HG03442 (cell line): ENCODE data around the gene SULT1C3.
"Not testable (repeated sequence)": the region's sequence is repeated elsewhere in the genome, so short reads cannot be mapped to it uniquely, and the experiment has no call there.

ENCODE experiments used
- ATAC-seq: cut with Tn5 transposase; IDR thresholded peaks from one replicate; pipeline ENCODE4 v1.9.1; 2021; ENCODE audit warnings: mild to moderate bottlenecking, moderate library complexity; ENCODE audit not compliant: unreplicated experiment

Gene SULT1C3

GRCh38 chr2:108244667-108245414 is 5.1 kb downstream of the SULT1C3 start:
- no peak for ATAC-seq

GRCh38 chr2:108253106-108253505 is 13.3 kb downstream of the SULT1C3 start:
- no peak for ATAC-seq

DNA sequence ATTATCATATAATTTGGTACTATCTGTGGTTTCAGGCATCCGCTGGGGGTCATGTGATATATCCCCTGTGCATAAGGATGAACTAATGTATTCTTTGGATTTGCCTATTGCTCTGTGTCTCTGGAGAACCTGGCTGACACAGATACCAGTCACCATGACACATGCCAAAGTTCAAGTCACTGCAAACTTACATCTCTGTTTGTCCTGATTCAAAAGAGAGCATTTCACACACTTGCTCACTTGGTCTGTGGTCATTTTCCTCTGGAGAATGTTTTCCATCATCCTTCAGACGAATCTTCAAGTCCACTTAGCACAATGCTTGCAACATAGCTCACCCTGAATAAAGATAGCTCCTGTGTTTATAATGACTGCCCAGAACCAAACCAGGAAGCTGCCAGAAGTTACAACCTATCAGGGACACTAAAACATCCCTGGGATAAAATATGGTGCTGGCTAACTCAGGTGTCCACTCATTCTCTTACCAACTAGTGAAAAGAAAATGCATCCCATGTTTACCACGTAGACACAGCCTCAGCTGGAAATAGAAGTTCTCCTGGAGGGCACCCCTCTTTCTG is 18.1 kb downstream of the SULT1C3 start:
- ATAC-seq = no peak

- ATAC-seq = no peak
These were observed 21.0 kb downstream of the SULT1C3 start for GRCh38 chr2:108260773-108261172.

DNA sequence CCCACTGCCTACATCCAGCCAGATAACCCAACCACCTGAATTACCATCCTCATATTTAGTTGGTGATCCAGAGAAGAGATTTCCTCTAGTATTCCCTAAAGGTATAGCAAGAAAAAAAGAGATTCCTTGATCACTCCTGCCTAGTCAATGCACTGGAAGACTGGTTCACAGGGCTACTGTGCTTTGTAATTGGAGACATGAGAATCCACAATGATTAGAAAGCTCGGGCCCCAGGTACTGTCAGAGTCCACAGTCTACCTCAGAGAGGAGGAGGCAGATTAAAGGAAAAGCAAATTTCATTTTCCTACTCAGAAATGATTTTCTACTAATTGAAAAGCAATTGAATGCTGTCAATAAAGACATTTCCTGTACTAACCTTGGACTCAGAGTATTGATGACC is 22.3 kb downstream of the SULT1C3 start:
- ATAC-seq = no peak

DNA sequence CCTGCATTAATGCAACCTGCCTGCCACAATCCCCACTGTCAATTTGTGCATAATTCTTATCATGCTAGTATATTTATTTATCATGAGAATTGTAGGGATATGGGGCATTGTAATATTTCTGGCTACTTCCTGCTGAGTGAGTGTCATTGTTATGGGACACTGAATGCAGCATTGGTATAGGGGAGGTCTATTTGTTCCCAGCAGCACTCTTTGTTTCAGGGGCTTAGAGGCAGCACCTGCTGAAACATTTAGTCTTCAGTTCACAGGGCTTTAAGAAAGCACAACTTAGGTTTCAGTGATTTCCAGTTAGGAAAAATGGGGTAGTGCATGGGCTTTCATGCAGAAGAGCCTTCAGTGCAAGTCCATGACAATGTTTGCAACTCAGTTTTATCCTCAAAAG is 23.6 kb downstream of the SULT1C3 start:
- ATAC-seq = no peak

GRCh38 chr2:108266218-108266617 is 26.4 kb downstream of the SULT1C3 start:
- ATAC-seq = no peak

DNA sequence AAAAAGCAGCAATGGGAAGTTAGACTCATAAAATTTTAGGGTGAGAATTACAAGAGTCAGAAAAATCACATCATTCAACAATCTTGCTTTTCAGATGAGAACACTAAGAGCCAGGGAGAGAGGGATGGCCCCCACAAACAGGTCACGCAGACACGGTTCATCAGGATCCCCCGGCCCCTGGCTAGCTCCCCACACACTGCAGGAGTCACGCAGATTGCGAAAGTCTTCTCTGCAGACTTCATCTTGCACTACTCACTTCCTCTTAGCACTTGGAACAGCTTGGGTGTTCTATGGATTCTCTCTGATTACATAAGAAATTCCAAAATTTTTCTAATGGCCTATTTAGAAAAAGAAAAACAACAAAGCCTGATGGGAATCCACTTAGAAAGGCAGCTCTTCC is 27.3 kb downstream of the SULT1C3 start:
- no peak for ATAC-seq

DNA sequence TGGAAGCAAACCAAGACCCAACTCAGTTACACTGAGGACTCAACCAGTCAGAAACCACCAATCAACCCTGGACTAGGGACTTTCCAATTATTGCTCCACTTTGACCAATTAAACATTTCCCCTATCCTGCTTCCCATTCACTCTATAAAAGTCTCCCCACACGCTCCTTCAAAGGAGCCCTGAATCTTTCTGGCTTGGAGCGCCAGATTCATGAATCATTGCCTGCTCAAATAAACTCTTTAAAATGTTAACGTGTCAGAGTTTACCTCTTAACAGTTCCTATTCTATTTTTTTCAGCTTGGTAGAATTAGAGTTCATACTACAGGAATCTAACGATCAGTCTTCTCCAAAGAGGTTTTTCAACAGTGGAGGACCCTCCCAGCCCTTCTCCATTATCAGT is 28.2 kb downstream of the SULT1C3 start:
- no peak for ATAC-seq

GRCh38 chr2:108270346-108270745 is 30.6 kb downstream of the SULT1C3 start:
- no peak for ATAC-seq

GRCh38 chr2:108270768-108271506 is 31.2 kb downstream of the SULT1C3 start:
- no peak for ATAC-seq

DNA sequence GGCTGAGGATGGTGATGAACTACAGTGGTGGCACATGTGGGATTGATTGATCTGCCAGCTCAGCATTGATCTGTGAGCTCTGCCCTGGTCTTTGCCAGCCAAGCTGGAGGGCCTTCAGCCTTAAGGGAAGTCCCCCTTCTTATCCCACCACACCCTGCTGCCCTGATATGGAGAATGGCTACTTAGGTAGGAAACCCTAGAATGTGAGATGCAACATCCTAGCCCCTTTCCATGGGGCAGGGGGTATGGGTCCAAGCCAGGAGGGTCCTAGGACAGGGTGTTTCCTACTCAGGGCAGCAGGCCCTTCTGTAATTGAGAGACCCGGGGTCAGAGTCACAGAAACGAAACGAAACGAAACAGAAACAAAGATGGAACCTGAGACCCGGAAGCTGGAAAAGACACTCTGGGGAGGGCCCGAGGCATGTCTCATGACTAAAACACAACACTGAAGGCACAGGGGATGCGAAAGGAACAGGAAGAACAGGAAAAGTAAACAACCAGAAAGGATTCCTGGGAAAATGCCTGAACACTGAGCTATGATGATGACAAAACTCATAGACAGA is 32.0 kb downstream of the SULT1C3 start:
- ATAC-seq = no peak

GRCh38 chr2:108278631-108279030 is 38.9 kb downstream of the SULT1C3 start:
- no peak for ATAC-seq

- no peak for ATAC-seq
These were observed 39.7 kb downstream of the SULT1C3 start for GRCh38 chr2:108279468-108279867.

- no peak for ATAC-seq
These were observed 40.7 kb downstream of the SULT1C3 start for GRCh38 chr2:108280466-108280865.

GRCh38 chr2:108284566-108284965 is 44.8 kb downstream of the SULT1C3 start:
- not testable (repeated sequence) for ATAC-seq

DNA sequence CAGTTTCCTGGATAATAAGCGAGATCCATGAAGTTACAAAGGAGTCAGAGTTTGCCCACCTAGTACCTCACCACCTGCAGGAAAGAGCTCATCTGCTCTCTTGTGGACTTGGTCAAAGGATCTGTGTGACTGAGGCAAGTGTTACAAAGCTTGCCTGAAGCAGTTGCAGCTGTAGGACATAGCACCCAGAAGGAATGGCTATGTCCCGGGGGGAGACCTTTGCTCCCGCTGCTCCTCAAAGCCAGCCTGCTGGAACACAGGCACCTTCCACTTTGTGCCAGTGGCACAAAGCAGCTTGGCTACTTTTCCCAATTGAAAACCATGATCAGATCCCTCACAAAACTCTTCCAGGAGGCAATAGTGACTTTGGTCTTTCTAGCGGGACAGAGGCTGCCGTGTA is 45.8 kb downstream of the SULT1C3 start:
- ATAC-seq = no peak

- no peak for ATAC-seq
These were observed 47.4 kb downstream of the SULT1C3 start for GRCh38 chr2:108287169-108287568.

DNA sequence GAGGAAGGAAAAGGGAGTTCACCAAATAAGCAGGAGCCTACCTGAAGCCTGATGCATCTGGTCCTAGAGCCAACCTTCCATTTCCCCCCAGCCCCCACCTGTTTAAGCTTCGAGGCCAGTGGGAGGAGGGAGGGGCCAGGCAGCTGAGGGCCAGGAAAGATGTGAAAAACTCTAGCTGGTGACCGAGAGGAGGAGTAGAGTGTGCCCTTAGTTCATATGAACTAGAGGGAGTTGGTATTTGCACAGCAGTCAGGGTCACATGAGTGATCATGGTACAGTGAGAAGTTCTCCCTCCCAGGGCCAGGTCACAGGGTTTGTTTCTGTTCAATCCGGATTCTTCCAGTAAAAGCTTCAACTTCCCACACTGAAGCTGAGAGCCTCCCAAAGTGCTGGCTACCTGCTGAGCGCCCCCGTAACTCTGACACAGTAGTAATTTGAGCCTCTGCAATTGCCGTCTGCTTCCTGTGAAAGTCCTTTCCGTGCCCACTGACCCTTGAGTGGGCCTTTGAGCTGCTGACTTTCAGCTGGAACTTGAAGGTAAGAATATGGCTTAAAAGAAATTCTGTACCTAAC is 48.9 kb downstream of the SULT1C3 start, which contains the start of gene SULT1C2:
SULT1C2 (plus strand) TSS at position 362 of the 573 bp plus-strand sequence. CDS start 4,773 bp downstream, outside the sequence.
- ATAC-seq = no peak

- no peak for ATAC-seq
These were observed 54.1 kb downstream of the SULT1C3 start for GRCh38 chr2:108293850-108294249.

GRCh38 chr2:108297436-108298141 is 57.8 kb downstream of the SULT1C3 start:
- ATAC-seq = no peak
